Renal pelvis (tissue), 4 donors: ENCODE results near the gene SRPK1. TPM values are rescaled to one million over a fixed set of nuclear protein-coding genes. Genes with fewer than 3 reads are reported as not detected.
"Not testable (repeated sequence)": the region's sequence is repeated elsewhere in the genome, so short reads cannot be mapped to it uniquely, and the experiment has no call there.

Experiments used
- DNase-seq: peaks from one replicate; pipeline ENCODE4 v3.0.0-alpha.2; 2013
- polyA plus RNA-seq, 3 donors: library from polyadenylated mRNA; unstranded; fragments of 120-200 nt; gene quantifications; one replicate each; pipeline ENCODE4 v1.2.1, GENCODE V29; 2013; ENCODE audit not compliant: insufficient read length in 3 of 3

Gene SRPK1
- polyA plus RNA-seq, 3 donors, result 47.5 to 53.8 (median 51.9) TPM

- no peak for DNase-seq
These were observed 15.9 kb upstream of the SRPK1 start for GRCh38 chr6:35936681-35937359.

GRCh38 chr6:35935469-35935868 lies 14.6 kb upstream of the SRPK1 start:
- no peak for DNase-seq

DNA sequence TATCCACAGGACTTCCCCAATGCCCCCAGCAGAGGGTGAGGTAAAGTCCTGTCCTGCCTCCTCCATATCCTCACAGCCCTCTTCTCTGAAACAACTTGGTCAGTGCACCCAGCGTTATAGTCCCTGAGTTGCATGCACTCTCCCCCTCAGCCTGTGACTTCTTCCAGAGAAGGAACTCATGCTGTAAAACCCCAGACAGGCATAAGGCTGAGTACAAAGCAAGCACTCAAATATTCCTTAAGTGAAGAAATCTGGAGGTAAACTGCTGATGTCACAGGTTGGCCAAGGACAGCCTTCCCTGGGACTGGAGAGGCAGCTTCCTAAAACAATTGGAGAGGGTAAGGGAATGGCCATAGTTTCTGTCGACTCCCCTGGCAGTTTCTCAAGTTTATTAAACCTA lies 12.9 kb upstream of the SRPK1 start:
- no peak for DNase-seq

- not testable (repeated sequence) for DNase-seq
These were observed 11.0 kb upstream of the SRPK1 start for GRCh38 chr6:35931873-35932272.

DNA sequence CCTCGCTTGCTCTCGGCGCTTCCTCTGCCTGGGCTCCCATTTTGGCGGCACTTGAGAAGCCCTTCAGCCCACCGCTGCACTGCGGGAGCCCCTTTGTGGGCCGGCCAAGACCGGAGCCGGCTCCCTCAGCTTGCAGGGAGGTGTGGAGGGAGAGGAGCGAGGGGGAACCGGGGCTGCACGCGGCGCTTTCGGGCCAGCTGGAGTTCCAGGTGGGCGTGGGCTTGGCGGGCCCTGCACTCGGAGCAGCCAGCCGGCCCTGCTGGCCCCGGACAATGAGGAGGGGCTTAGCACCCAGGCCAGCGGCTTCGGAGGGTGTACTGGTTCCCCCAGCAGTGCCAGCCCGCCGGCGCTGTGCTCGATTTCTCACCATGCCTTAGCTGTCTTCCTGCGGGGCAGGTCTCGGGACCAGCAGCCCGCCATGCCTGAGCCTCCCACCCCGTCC lies 10.2 kb upstream of the SRPK1 start:
- no peak for DNase-seq

DNA sequence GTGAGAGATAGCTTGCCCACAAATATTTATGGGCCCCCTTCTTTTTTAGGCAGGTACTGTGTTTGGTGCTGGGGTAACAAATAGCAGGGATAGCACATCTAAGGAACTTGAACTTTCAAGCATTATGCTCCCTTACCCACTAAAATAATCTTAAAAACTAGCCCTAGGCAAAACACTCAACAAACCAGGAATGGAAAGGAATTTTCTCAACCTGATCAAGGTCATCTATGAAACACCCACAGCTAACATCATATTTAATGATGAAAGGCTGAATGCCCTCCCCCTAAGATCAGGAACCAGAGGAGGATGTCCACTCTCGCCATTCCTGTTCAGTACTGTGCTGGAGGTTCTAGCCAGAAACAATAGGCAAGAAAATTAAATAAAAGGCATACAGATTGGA lies 8.7 kb upstream of the SRPK1 start:
- no peak for DNase-seq

DNA sequence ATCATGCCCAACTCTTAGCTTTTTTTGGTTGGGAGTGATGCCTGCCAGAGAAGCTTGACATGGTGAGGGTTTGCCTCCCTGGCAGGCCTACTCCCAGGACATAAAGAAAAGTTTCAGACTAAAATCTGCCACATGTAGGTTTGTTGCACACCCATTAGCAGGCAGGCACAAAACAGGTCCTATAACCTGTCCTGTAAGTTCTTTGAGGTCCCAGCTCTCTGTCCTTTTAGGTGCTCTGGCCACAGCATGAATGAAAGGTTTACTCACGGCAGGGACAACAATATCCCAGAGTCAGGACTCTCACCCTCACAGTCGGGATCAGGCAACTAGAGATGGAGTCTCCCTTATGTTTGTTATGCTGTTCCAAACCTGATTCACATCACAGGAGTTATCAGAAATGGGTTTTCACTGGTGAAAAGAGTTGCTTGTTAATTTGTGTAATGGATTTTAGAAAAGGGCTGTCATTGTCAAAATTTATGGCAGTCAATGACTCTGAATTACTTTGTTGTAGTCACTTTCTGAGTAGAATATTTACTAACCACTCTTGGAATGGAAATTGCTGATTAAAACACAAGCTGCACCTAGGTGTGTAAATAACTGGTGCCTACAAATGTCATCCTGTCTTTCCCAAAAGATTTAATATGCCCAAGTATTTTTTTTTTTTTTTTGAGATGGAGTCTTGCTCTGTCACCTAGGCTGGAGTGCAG lies 5.8 kb upstream of the SRPK1 start:
- no peak for DNase-seq

DNA sequence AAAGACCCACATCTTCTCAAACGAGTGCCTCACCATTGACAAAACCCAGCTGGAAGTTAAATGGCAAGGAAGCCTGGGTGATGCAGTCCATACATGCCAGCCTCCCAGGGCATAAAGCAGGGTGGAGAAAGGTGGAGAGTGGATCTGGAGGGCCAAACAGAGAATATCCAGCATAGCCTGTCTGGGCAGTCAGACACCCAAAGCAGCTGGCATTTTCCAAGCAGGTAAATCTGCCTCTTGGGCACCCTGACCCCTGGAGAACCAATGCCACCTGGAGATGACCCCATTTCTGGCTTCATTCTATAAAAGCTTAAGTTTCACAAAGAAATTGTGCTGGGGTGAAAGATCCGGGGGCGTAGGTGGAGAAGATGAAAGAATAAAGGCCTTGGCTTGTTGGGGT lies 5.1 kb upstream of the SRPK1 start:
- DNase-seq, result no peak

DNA sequence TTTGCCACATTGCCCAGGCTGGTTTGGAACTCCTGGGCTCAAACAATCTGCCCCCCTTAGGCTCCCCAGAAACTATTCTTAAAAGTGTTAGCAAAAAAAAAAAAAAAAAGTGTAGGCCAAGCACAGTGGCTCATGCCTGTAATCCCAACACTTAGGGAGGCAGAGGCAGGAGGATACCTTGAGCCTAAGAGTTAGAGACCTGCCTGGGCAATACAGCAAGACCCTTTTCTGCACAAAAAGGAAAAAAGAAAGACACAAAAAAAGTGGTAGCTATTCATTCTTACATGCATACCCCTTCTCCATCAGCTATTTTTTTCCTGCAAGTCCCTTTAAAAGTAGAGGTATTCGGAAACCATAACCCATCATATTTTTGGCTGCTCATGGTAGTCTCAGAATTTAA lies 3.2 kb upstream of the SRPK1 start:
- DNase-seq, result no peak

DNA sequence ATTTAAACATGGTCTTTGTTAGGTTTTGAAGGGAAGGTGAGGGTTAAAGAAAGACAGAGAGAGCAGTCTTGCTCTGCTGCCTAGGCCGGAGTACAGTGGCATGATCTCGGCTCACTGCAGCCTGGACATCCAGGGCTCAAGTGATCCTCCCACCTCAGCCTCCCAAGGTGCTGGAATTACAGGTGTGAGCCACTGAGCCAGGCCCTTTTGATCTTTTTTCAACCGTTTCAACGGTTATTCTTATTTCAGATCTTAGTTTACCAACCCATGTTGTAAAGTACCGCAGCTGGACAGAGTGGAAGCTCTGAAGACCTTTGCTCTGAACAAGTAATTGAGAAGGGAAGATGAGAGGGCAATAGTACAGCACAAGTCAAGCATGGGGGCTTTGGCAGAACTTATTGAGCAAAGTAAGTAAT lies 1.2 kb upstream of the SRPK1 start:
- no peak for DNase-seq

GRCh38 chr6:35919827-35920751 lies 809 bp downstream of the SRPK1 start:
- DNase-seq, result peak; percentile 27

DNA sequence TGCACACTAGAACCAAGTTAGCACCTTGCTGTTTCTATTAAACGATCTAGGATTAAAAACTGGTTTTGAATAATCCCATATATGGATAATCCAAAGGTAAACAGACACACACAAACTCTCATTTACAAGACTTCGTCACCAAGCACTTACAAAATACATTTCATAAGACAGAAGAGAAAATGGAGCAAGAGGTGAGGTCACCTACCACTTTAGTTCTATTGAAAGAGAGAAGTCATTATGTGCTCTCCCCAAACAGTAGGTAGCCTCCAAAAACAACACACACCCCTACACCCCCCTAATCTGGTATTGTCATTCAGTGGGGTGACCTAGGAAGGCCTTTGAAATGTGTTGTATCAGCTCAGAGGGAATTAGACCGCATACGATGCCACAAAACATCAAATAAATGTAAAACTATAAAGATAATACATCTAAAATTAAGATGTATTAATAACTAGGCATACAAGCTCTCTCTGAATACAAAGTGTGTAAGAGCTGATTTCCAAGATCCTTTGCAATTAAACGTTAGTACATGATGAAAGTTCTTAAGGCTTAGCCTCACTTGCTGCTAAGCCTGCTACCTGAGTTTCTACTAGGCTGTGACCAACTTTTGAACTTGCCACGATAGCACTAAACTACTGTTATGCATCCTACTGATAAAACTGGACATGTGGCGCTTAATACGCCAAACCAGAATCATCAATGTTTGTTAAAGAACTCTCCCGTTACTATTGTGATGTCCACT lies 1.6 kb downstream of the SRPK1 start:
- no peak for DNase-seq

GRCh38 chr6:35916893-35917292 lies 4.0 kb downstream of the SRPK1 start:
- not testable (repeated sequence) for DNase-seq

DNA sequence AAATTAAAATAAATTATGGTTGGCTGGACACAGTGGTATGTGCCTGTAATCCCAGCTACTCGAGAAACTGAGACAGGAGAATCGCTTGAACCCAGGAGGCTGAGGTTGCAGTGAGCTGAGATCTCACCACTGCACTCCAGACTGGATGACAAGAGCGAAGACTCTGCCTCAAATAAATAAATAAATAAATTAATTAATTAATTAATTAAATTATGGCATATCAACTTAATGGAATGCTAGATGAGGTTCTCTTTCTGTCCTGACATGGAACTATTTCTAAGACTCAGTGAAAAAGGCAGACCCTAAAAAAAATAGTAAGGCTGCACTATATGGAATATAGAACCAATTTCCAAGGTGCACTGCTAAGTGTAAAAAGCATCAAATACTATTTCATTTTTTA lies 4.8 kb downstream of the SRPK1 start:
- DNase-seq, result no peak

GRCh38 chr6:35914536-35914935 lies 6.4 kb downstream of the SRPK1 start:
- no peak for DNase-seq

DNA sequence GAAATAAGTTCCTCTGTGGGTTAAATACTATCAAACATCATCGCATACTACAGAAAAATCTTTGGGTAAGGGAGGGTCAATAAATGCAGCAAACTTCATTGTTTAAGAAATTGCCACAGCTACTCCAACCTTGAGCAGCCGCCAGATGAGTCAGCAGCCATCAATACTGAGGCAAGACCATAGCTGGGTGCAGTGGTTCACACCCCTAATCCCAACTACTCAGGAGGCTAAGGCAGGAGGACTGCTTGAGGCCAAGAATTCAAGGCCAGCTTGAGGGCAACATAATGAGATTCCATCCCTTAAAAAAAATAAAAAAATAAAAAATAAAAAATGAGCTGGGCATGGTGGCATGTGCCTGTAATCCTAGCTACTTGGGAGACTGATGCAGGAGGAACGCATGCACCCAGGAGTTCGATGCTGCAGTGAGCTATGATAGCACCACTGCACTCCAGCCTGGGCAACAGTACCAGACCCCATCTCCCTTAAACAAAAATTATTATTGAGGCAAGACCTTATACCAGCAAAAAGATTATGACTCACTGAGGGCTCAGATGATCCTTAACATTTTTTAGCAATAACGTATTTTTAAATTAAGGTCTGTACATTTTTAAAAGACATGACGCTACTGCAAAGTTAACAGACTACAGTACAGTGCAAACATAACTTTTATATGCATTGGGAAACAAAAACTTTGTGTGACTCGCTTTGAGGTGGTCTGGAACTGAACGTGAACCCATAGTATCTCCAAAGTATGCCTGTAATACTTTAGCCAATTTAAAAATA lies 8.8 kb downstream of the SRPK1 start:
- no peak for DNase-seq

- not testable (repeated sequence) for DNase-seq
These were observed 11.3 kb downstream of the SRPK1 start for GRCh38 chr6:35909571-35909970.

- not testable (repeated sequence) for DNase-seq
These were observed 12.0 kb downstream of the SRPK1 start for GRCh38 chr6:35908753-35909401.

GRCh38 chr6:35907750-35908149 lies 13.1 kb downstream of the SRPK1 start:
- no peak for DNase-seq

DNA sequence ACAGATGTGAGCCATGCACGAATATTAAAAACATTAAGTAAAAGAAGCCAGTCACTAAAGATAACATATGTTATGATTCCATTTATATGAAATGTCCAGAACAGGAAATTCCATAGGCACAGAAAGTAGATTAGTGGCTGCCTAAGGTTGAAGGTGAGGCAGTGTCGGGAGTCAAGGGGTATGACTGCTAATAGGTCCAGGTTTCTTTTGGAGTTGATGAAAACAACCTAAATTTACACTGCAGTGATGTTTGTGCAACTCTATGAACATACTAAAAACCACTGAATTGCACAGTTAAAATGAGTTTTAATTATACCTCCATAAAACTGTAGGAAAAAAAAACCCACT lies 14.4 kb downstream of the SRPK1 start:
- no peak for DNase-seq
